ENCODE data around the gene CARD9. TPM values are rescaled to one million over a fixed set of nuclear protein-coding genes. Genes with fewer than 3 reads are reported as not detected.

Gene CARD9
- total and polyA plus RNA-seq, 2 of the 8 experiments (the other 6 are each of a cell fraction or from before 2014, with no cell fraction given): 0.15 to 1.1 TPM

DNA sequence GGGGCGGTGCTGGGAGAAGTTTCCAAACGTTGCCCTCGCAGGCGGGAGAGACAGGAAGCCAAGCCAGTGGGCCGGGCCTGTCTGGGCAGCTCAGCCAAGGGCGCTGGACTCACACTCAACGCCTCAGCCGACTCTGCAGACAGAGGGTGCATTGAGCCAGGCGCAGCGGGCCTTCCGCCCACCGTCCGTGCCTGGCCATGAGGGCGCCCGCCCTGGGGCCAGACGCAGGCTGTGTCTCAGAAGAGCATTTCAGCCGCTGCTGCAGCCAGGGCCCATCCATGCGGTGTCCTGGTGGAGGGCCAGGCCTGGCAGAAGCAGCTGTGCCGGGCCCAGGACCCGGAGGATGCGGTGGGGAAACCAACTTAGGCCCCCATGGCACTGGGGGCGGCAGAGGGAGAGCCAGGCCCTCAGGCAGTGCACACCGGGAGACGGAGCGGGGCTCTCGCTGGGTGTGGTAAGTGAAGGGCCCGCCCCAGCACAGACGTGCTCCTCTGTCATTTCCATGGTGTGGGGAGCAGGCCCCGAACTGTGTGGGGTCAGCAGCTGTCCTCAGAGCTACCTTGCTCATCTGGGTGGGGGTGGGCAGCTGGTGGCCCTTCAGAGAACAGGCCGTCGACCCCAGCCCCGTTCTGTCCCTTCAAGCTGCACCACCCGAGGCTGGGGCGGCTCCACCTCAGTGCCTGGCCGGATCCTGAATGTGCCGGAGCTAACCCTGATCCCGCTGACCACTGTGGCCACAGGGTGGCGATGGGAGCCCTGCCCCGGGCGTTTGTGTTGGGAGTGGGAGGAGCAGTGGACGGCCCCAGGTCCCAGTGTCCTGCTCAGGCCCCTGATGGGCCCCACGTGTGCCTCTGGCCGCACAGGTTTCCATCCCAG is 27.9 kb downstream of the CARD9 start (continued):
- TF ChIP-seq, protein P1, sequence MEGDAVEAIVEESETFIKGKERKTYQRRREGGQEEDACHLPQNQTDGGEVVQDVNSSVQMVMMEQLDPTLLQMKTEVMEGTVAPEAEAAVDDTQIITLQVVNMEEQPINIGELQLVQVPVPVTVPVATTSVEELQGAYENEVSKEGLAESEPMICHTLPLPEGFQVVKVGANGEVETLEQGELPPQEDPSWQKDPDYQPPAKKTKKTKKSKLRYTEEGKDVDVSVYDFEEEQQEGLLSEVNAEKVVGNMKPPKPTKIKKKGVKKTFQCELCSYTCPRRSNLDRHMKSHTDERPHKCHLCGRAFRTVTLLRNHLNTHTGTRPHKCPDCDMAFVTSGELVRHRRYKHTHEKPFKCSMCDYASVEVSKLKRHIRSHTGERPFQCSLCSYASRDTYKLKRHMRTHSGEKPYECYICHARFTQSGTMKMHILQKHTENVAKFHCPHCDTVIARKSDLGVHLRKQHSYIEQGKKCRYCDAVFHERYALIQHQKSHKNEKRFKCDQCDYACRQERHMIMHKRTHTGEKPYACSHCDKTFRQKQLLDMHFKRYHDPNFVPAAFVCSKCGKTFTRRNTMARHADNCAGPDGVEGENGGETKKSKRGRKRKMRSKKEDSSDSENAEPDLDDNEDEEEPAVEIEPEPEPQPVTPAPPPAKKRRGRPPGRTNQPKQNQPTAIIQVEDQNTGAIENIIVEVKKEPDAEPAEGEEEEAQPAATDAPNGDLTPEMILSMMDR (IDR thresholded peaks at IDR 0.05; ENCODE audit: control extremely low read depth in 1 of 3, insufficient read depth in 1 of 3, low read depth in 1 of 3, low read length in 3 of 3): peak in 2 of 3 experiments; percentile 58; a peak in 3 of 4 replicates
